WTC11 (cell line): ENCODE data around the gene ACY1.

Source experiments
- KAT7 ChIP-seq: sonication (generic); formaldehyde crosslinking; IDR thresholded peaks from 2 replicates; pipeline ENCODE4 v1.8.1; 2023; ENCODE audit warnings: missing genetic modification reagents, mild to moderate bottlenecking, borderline replicate concordance
- NR1H2 ChIP-seq: sonication (generic); formaldehyde crosslinking; IDR thresholded peaks from 2 replicates; pipeline ENCODE4 v1.9.0; 2021; ENCODE audit warnings: mild to moderate bottlenecking, moderate library complexity, missing genetic modification reagents
- SMAD3 ChIP-seq: sonication (generic); formaldehyde crosslinking; IDR thresholded peaks from 2 replicates; pipeline ENCODE4 v1.8.0; 2022; ENCODE audit warnings: missing genetic modification reagents, mild to moderate bottlenecking, borderline replicate concordance
- SOX15 ChIP-seq: fragments of 250-450 bp; sonication (Bioruptor Pico); IDR thresholded peaks from 2 replicates; pipeline ENCODE4 v1.9.0; 2021; ENCODE audit warnings: mild to moderate bottlenecking
- SP1 ChIP-seq: sonication (generic); formaldehyde crosslinking; conservative IDR thresholded peaks from 2 replicates; pipeline ENCODE4 v1.8.1; 2022; ENCODE audit warnings: missing genetic modification reagents
- TF ChIP-seq, protein P1 (sequence below): sonication (generic); formaldehyde crosslinking; IDR thresholded peaks from 2 replicates; pipeline ENCODE4 v1.8.1; 2023; ENCODE audit warnings: mild to moderate bottlenecking, missing genetic modification reagents, moderate library complexity
- TF ChIP-seq, protein P2 (sequence below): sonication (generic); formaldehyde crosslinking; IDR thresholded peaks from 2 replicates; pipeline ENCODE4 v1.8.0; 2023; ENCODE audit warnings: missing genetic modification reagents
- TF ChIP-seq, protein P3 (sequence below): fragments of 200-600 bp; IDR thresholded peaks from 2 replicates; pipeline ENCODE4 v1.8.0; 2022; ENCODE audit warnings: antibody characterized with exemption
- TF ChIP-seq, protein P4 (sequence below): sonication (generic); formaldehyde crosslinking; IDR thresholded peaks from 2 replicates; pipeline ENCODE4 v1.8.0; 2022; ENCODE audit warnings: missing genetic modification reagents
- TF ChIP-seq, protein P5 (sequence below): sonication (generic); formaldehyde crosslinking; IDR thresholded peaks from 2 replicates; pipeline ENCODE4 v1.8.1; 2022; ENCODE audit warnings: mild to moderate bottlenecking, moderate library complexity, missing genetic modification reagents

DNA sequence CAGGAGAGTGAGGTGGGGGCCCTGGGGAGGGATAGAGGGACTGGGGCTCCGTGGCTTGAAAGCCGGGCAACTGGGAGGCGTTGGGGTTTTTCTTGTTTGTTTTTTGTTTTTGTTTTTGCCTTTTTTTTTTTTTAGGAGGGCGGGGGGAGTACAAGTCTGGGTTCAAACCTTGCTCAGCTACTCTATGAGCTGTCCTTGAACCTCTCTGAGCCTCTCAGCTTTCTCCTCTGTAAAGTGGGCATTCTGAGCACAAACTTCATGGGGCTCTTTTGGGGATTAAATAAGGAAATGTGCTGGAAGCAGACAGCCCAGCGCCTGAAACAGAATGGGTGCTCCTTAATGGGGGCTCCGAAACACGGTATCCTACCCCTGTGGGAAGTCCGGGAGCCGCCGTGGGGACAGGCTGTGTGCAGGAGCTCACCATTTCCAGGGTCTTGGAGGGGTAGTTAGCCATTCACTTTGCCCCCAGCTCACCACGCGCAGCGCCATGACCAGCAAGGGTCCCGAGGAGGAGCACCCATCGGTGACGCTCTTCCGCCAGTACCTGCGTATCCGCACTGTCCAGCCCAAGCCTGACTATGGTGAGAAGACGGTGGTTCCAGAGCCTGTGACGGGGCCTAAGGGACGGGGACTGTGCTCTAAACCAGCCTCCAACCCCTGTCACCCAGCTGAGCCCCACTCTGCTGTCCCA is 388 bp downstream of the ACY1 start:
- TF ChIP-seq, protein P1, sequence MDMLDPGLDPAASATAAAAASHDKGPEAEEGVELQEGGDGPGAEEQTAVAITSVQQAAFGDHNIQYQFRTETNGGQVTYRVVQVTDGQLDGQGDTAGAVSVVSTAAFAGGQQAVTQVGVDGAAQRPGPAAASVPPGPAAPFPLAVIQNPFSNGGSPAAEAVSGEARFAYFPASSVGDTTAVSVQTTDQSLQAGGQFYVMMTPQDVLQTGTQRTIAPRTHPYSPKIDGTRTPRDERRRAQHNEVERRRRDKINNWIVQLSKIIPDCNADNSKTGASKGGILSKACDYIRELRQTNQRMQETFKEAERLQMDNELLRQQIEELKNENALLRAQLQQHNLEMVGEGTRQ (CRISPR knock-in tag), result no peak
- TF ChIP-seq, protein P2, sequence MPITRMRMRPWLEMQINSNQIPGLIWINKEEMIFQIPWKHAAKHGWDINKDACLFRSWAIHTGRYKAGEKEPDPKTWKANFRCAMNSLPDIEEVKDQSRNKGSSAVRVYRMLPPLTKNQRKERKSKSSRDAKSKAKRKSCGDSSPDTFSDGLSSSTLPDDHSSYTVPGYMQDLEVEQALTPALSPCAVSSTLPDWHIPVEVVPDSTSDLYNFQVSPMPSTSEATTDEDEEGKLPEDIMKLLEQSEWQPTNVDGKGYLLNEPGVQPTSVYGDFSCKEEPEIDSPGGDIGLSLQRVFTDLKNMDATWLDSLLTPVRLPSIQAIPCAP (CRISPR knock-in tag), result 0 out of 2 replicates have a peak, but pooled peaks have one; percentile 6
- TF ChIP-seq, protein P3, sequence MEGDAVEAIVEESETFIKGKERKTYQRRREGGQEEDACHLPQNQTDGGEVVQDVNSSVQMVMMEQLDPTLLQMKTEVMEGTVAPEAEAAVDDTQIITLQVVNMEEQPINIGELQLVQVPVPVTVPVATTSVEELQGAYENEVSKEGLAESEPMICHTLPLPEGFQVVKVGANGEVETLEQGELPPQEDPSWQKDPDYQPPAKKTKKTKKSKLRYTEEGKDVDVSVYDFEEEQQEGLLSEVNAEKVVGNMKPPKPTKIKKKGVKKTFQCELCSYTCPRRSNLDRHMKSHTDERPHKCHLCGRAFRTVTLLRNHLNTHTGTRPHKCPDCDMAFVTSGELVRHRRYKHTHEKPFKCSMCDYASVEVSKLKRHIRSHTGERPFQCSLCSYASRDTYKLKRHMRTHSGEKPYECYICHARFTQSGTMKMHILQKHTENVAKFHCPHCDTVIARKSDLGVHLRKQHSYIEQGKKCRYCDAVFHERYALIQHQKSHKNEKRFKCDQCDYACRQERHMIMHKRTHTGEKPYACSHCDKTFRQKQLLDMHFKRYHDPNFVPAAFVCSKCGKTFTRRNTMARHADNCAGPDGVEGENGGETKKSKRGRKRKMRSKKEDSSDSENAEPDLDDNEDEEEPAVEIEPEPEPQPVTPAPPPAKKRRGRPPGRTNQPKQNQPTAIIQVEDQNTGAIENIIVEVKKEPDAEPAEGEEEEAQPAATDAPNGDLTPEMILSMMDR, result no peak
- TF ChIP-seq SP1 (CRISPR knock-in tag) (no peak), SMAD3 (no peak), SOX15 (CRISPR knock-in tag) (no peak), KAT7 (CRISPR knock-in tag) (no peak), NR1H2 (CRISPR knock-in tag) (no peak)
- TF ChIP-seq, protein P4, sequence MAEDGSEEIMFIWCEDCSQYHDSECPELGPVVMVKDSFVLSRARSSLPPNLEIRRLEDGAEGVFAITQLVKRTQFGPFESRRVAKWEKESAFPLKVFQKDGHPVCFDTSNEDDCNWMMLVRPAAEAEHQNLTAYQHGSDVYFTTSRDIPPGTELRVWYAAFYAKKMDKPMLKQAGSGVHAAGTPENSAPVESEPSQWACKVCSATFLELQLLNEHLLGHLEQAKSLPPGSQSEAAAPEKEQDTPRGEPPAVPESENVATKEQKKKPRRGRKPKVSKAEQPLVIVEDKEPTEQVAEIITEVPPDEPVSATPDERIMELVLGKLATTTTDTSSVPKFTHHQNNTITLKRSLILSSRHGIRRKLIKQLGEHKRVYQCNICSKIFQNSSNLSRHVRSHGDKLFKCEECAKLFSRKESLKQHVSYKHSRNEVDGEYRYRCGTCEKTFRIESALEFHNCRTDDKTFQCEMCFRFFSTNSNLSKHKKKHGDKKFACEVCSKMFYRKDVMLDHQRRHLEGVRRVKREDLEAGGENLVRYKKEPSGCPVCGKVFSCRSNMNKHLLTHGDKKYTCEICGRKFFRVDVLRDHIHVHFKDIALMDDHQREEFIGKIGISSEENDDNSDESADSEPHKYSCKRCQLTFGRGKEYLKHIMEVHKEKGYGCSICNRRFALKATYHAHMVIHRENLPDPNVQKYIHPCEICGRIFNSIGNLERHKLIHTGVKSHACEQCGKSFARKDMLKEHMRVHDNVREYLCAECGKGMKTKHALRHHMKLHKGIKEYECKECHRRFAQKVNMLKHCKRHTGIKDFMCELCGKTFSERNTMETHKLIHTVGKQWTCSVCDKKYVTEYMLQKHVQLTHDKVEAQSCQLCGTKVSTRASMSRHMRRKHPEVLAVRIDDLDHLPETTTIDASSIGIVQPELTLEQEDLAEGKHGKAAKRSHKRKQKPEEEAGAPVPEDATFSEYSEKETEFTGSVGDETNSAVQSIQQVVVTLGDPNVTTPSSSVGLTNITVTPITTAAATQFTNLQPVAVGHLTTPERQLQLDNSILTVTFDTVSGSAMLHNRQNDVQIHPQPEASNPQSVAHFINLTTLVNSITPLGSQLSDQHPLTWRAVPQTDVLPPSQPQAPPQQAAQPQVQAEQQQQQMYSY (CRISPR knock-in tag), result no peak
- TF ChIP-seq, protein P5, sequence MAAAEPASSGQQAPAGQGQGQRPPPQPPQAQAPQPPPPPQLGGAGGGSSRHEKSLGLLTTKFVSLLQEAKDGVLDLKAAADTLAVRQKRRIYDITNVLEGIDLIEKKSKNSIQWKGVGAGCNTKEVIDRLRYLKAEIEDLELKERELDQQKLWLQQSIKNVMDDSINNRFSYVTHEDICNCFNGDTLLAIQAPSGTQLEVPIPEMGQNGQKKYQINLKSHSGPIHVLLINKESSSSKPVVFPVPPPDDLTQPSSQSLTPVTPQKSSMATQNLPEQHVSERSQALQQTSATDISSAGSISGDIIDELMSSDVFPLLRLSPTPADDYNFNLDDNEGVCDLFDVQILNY, result no peak
